IPS-NIHi11 (cell line): ENCODE measurements around the gene FOSL1.

Source experiments
- DNase-seq: peaks from one replicate; pipeline ENCODE4 v3.0.0; 2012; ENCODE audit warnings: mixed read lengths, low spot score

Gene FOSL1

GRCh38 chr11:65882120-65883057 is 17.8 kb downstream of the FOSL1 start:
- no peak for DNase-seq

GRCh38 chr11:65880844-65881421 is 19.3 kb downstream of the FOSL1 start:
- no peak for DNase-seq

- DNase-seq: no peak
Observed at GRCh38 chr11:65880027-65880426, 20.2 kb downstream of the FOSL1 start.

- no peak for DNase-seq
Observed at GRCh38 chr11:65879617-65880016, 20.6 kb downstream of the FOSL1 start, which contains the start of gene CTSW. CTSW (plus strand) TSS chr11:65879837; CDS start chr11:65879855, 18 bp downstream.

- DNase-seq: peak; percentile 95
Observed at GRCh38 chr11:65873318-65874156, 26.7 kb downstream of the FOSL1 start.

- DNase-seq: peak; percentile 65
Observed at GRCh38 chr11:65872586-65873317, 27.4 kb downstream of the FOSL1 start, which contains the start of gene EFEMP2. EFEMP2 (minus strand) TSS chr11:65872800; CDS start chr11:65872354, 446 bp downstream.

- no peak for DNase-seq
Observed at GRCh38 chr11:65871811-65872548, 28.2 kb downstream of the FOSL1 start.

GRCh38 chr11:65870706-65871681 is 29.2 kb downstream of the FOSL1 start:
- DNase-seq: no peak

- DNase-seq: no peak
Observed at GRCh38 chr11:65870307-65870658, 29.9 kb downstream of the FOSL1 start.

- DNase-seq: no peak
Observed at GRCh38 chr11:65869643-65870306, 30.4 kb downstream of the FOSL1 start.

- no peak for DNase-seq
Observed at GRCh38 chr11:65868907-65869306, 31.3 kb downstream of the FOSL1 start.

- DNase-seq: peak; percentile 63
Observed at GRCh38 chr11:65868076-65868667, 32.0 kb downstream of the FOSL1 start.

GRCh38 chr11:65867284-65868071 is 32.7 kb downstream of the FOSL1 start:
- DNase-seq: peak; percentile 60

GRCh38 chr11:65866509-65867283 is 33.5 kb downstream of the FOSL1 start:
- DNase-seq: no peak

- no peak for DNase-seq
Observed at GRCh38 chr11:65865550-65866172, 34.5 kb downstream of the FOSL1 start.

- DNase-seq: no peak
Observed at GRCh38 chr11:65864706-65865471, 35.3 kb downstream of the FOSL1 start.
